Activated CD8-positive, alpha-beta T cell treated with anti-CD3 and anti-CD28 coated beads, Interleukin-2, amount 10 ng/mL, durations not matched to agents 7 days and 5 days (primary cell): ENCODE results near the gene OR7D2. TPM values are rescaled to one million over a fixed set of nuclear protein-coding genes. Genes with fewer than 3 reads are reported as not detected.
"Not testable (repeated sequence)": the region's sequence is repeated elsewhere in the genome, so short reads cannot be mapped to it uniquely, and the experiment has no call there.

Source experiments
- ATAC-seq: fragments of 150-1000 bp; cut with Tn5 transposase; one replicate; pipeline ENCODE4 v1.10.0; 2021; ENCODE audit warnings: moderate library complexity
- CTCF ChIA-PET: fragments of 350-600 bp; sonication (Branson Sonifier 250); formaldehyde crosslinking; loops from one replicate; lab custom pipeline; 2021; ENCODE audit warnings: antibody characterized with exemption; lab: Charles Lee
- POLR2A ChIA-PET: fragments of 350-600 bp; sonication (Branson Sonifier 250); formaldehyde crosslinking; loops from one replicate; lab custom pipeline; 2021; ENCODE audit warnings: antibody characterized with exemption; lab: Charles Lee
- DNase-seq: peaks from one replicate; pipeline ENCODE4 v3.0.0-alpha.2; 2020
- H3K27ac Mint-ChIP-seq: one replicate; pipeline ENCODE4 v1.8.0; 2021; ENCODE audit warnings: mild to moderate bottlenecking, mixed read lengths
- H3K27me3 Mint-ChIP-seq: one replicate; pipeline ENCODE4 v1.8.0; 2021; ENCODE audit warnings: low read depth, mixed read lengths
- H3K36me3 Mint-ChIP-seq: one replicate; pipeline ENCODE4 v1.8.0; 2021; ENCODE audit warnings: low read depth, mixed read lengths
- H3K4me1 Mint-ChIP-seq: one replicate; pipeline ENCODE4 v1.8.0; 2021; ENCODE audit warnings: low read depth, mixed read lengths
- H3K4me3 Mint-ChIP-seq: one replicate; pipeline ENCODE4 v1.8.0; 2021; ENCODE audit warnings: mild to moderate bottlenecking, mixed read lengths
- H3K9me3 Mint-ChIP-seq: one replicate; pipeline ENCODE4 v1.8.0; 2022; ENCODE audit warnings: mixed read lengths; ENCODE audit not compliant: insufficient read depth
- total RNA-seq, 2 experiments: library from RNA; stranded (reverse); gene quantifications; one replicate each; pipeline ENCODE4 v1.2.3, GENCODE V29; 2021

OR7D2 gene
- total RNA-seq, 2 experiments from 2014 or later: not detected

GRCh38 chr19:9156304-9156703 is 22.5 kb upstream of the OR7D2 start:
- Mint-ChIP-seq H3K27me3 (no peaks in the 10 kb centered on the region), H3K4me3 (no peak overlapping the region), H3K9me3 (peaks cover 12% of the 10 kb centered on the region), H3K4me1 (peaks cover under 1% of the 10 kb centered on the region), H3K27ac (peak overlapping the region; percentile 45), H3K36me3 (peaks cover 98% of the 10 kb centered on the region)
- POLR2A ChIA-PET: interaction anchor here (0.5 kb wide), 1 partner anchor 507 kb away, joined by 4 read pairs; no protein-coding TSS in a partner anchor
- DNase-seq: no peak
- CTCF ChIA-PET: no interaction called here
- ATAC-seq: no peak

DNA sequence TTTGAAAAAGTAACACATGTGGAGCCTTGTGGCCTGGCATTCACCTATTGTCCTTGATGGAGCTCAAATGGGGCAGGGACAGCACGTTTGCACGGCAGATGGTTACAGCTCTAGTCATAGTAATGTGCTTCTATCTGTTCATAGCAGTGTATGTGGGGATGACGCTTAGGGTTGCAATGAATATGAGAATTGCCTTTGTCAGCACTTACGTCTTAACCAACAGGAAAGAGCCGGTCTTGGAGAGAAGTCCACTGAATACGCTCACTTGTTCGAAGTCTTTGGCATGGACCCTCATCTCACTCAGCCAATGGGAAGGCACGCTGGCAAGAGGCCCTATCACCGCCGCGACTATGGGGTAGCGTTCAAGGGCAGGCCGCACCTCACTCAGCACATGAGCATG is 18.9 kb upstream of the OR7D2 start:
- H3K9me3 Mint-ChIP-seq: peaks cover 26% of the 10 kb centered on the region
- ChIA-PET CTCF (no interaction called here), POLR2A (no interaction called here)
- H3K27ac Mint-ChIP-seq: no peak overlapping the region
- no peaks in the 10 kb centered on the region for H3K27me3 Mint-ChIP-seq
- H3K36me3 Mint-ChIP-seq: peaks cover 96% of the 10 kb centered on the region
- no peak for ATAC-seq
- no peaks in the 10 kb centered on the region for H3K4me1 Mint-ChIP-seq
- H3K4me3 Mint-ChIP-seq: no peak overlapping the region
- no peak for DNase-seq

DNA sequence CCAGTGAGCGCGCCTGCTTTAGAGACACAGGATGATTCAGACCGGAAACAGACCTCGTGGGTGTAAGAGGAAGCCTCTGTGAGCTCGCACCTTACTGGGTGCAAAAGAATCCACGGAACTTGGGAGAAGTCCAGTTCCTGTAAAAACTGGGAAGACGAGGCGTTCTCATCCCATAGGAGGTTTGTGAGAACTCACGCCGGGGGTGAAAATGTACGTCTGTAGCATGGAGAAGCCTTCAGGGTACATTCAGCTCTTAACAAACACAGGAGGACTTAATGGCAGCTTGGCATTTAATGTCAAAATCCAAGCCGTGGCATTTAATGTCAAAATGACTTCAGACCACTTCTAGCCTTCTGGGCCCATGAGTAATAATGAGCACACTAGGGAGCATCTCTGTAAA is 17.4 kb upstream of the OR7D2 start:
- ChIA-PET POLR2A (no interaction called here), CTCF (no interaction called here)
- peaks cover 95% of the 10 kb centered on the region for H3K36me3 Mint-ChIP-seq
- H3K9me3 Mint-ChIP-seq: peaks cover 29% of the 10 kb centered on the region
- peak; percentile 6 for DNase-seq
- no peak overlapping the region for H3K4me3 Mint-ChIP-seq
- H3K4me1 Mint-ChIP-seq: no peaks in the 10 kb centered on the region
- no peaks in the 10 kb centered on the region for H3K27me3 Mint-ChIP-seq
- H3K27ac Mint-ChIP-seq: no peak overlapping the region
- ATAC-seq: no peak

GRCh38 chr19:9165261-9165660 is 13.5 kb upstream of the OR7D2 start:
- CTCF ChIA-PET: no interaction called here
- POLR2A ChIA-PET: no interaction called here
- no peaks in the 10 kb centered on the region for H3K4me1 Mint-ChIP-seq
- H3K4me3 Mint-ChIP-seq: no peak overlapping the region
- DNase-seq (no peak), ATAC-seq (no peak)
- H3K9me3 Mint-ChIP-seq: peaks cover 27% of the 10 kb centered on the region
- no peaks in the 10 kb centered on the region for H3K27me3 Mint-ChIP-seq
- H3K36me3 Mint-ChIP-seq: peaks cover 68% of the 10 kb centered on the region
- H3K27ac Mint-ChIP-seq: no peak overlapping the region

- no peaks in the 10 kb centered on the region for H3K27me3 Mint-ChIP-seq
- no peak overlapping the region for H3K27ac Mint-ChIP-seq
These were observed 11.9 kb upstream of the OR7D2 start for GRCh38 chr19:9166846-9167245.

GRCh38 chr19:9171393-9171991 is 7.3 kb upstream of the OR7D2 start:
- ATAC-seq: no peak
- H3K36me3 Mint-ChIP-seq: peaks cover 11% of the 10 kb centered on the region
- ChIA-PET POLR2A (no interaction called here), CTCF (no interaction called here)
- H3K27me3 Mint-ChIP-seq: no peaks in the 10 kb centered on the region
- H3K9me3 Mint-ChIP-seq: peaks cover 4% of the 10 kb centered on the region
- no peak overlapping the region for H3K4me3 Mint-ChIP-seq
- no peak for DNase-seq
- no peak overlapping the region for H3K27ac Mint-ChIP-seq
- H3K4me1 Mint-ChIP-seq: no peaks in the 10 kb centered on the region

More at GRCh38 chr19:9166846-9167245, 11.9 kb upstream of the OR7D2 start:
- Mint-ChIP-seq H3K4me3 (no peak overlapping the region), H3K9me3 (peaks cover 23% of the 10 kb centered on the region), H3K4me1 (no peaks in the 10 kb centered on the region), H3K36me3 (peaks cover 52% of the 10 kb centered on the region)
- ATAC-seq (no peak), DNase-seq (no peak)
- POLR2A ChIA-PET: no interaction called here
- CTCF ChIA-PET: no interaction called here

DNA sequence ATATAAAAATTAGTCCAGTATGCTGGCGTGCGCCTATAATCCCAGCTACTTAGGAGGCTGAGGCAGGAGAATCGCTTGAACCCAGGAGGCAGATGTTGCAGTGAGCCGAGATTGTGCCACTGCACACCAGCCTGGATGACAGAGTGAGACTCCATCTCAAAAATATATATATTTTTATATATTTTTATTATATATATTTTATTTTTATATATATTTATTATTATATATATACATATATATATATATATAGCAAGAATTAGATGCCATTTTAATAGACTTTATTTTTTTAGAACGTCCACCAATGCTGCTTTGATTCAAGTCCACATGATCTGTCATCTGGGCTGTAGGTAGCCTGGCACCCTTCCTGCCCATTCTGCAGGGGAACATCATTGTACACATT is 3.5 kb upstream of the OR7D2 start:
- ATAC-seq (no peak), DNase-seq (no peak)
- no peak overlapping the region for H3K4me3 Mint-ChIP-seq
- H3K27ac Mint-ChIP-seq: no peak overlapping the region
- H3K27me3 Mint-ChIP-seq: no peaks in the 10 kb centered on the region
- H3K36me3 Mint-ChIP-seq: no peaks in the 10 kb centered on the region
- POLR2A ChIA-PET: no interaction called here
- CTCF ChIA-PET: no interaction called here
- no peaks in the 10 kb centered on the region for H3K4me1 Mint-ChIP-seq
- H3K9me3 Mint-ChIP-seq: no peaks in the 10 kb centered on the region

DNA sequence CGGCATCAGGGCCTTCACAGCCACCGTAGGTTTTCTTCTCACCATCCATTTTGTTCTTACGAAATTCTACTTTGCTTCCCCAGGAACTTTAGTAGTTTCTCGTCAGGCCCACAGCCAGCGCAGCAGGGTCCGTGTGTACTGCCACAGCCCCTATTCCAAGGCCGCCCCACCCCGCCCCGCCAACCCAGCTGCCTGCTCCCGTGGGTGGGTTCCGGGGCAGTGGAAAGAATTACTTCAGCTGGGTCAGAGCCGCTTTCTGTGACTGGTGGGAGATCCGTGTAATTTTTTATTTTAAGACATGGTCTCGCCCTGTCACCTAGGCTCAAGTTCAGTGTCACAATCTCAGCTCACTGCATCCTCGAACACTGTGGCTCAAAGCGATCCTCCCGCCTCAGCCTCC is 4.2 kb downstream of the OR7D2 start:
- Mint-ChIP-seq H3K9me3 (no peaks in the 10 kb centered on the region), H3K27me3 (no peaks in the 10 kb centered on the region), H3K36me3 (no peaks in the 10 kb centered on the region), H3K4me3 (no peak overlapping the region), H3K4me1 (no peaks in the 10 kb centered on the region), H3K27ac (no peak overlapping the region)
- ChIA-PET POLR2A (no interaction called here), CTCF (no interaction called here)
- DNase-seq: no peak
- ATAC-seq: no peak

DNA sequence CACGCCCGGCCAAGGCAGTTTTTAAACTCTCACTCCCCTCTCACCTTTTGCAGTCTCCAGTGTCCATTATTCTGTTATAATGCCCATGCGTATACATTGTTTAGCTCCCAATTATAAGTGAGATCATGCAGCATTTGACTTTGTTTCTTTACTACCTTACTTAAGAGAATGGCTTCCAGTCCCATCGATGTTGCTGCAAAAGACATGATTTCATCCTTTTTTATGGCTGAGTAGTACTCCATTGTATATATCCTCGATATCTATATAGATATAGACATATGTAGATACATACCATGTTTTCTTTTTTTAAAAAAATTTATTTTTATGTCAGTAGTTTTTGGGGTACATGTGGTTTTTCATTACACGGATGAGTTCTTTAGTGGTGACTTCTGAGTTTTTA is 8.4 kb downstream of the OR7D2 start:
- Mint-ChIP-seq H3K27me3 (no peaks in the 10 kb centered on the region), H3K4me3 (no peak overlapping the region), H3K9me3 (peaks cover 10% of the 10 kb centered on the region), H3K27ac (no peak overlapping the region), H3K4me1 (no peaks in the 10 kb centered on the region), H3K36me3 (no peaks in the 10 kb centered on the region)
- DNase-seq (no peak), ATAC-seq (no peak)
- ChIA-PET POLR2A (no interaction called here), CTCF (no interaction called here)

GRCh38 chr19:9189535-9189934 is 10.8 kb downstream of the OR7D2 start:
- POLR2A ChIA-PET: no interaction called here
- H3K27ac Mint-ChIP-seq: no peak overlapping the region

GRCh38 chr19:9198044-9198443 is 19.3 kb downstream of the OR7D2 start:
- POLR2A ChIA-PET, H3K4me1 Mint-ChIP-seq, ATAC-seq, H3K4me3 Mint-ChIP-seq, DNase-seq, CTCF ChIA-PET, H3K9me3 Mint-ChIP-seq, H3K27me3 Mint-ChIP-seq, H3K36me3 Mint-ChIP-seq, H3K27ac Mint-ChIP-seq: not testable (repeated sequence)

More at GRCh38 chr19:9189535-9189934, 10.8 kb downstream of the OR7D2 start:
- DNase-seq: no peak
- Mint-ChIP-seq H3K9me3 (peaks cover 10% of the 10 kb centered on the region), H3K4me3 (no peak overlapping the region), H3K4me1 (no peaks in the 10 kb centered on the region), H3K27me3 (no peaks in the 10 kb centered on the region), H3K36me3 (no peaks in the 10 kb centered on the region)
- CTCF ChIA-PET: no interaction called here
- no peak for ATAC-seq

DNA sequence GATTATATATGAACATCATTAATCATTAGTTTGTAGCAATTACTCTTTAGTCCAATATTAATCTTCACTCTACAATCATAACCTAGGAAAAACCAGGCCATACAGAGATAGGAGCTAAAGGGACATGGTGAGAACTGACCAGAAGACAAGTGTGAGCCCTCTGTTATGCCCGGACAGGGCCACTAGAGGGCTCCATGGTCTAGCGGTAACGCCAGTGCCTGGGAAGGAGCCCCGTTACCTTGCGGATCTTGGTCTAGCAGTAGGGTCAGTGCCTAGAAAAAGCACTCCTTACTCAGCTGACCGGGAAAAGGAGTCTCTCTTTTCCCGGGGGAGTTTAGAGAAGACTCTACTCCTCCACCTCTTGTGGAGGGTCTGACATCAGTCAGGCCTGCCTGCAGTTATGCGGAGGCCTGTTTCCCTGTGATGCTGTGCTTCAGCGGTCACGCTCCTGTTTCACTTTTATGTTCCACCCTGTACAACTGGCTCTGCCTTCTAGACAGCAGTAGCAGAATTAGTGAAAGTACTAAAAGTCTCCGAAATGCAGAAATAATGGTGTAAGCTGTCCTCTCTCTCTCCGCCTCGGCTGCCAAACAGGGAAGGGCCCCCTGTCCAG is 26.8 kb downstream of the OR7D2 start:
- H3K4me3 Mint-ChIP-seq: peak overlapping the region; percentile 23
- no peak overlapping the region for H3K27ac Mint-ChIP-seq
- ChIA-PET CTCF (interaction anchor here (0.8 to 1.8 kb wide), 8 partner anchors 11 to 652 kb away, joined by 3 to 12 read pairs (median 4); partner anchors contain the start of genes ZNF266 and ZNF317), POLR2A (no interaction called here)
- no peaks in the 10 kb centered on the region for H3K36me3 Mint-ChIP-seq
- H3K4me1 Mint-ChIP-seq: peaks cover 5% of the 10 kb centered on the region
- no peaks in the 10 kb centered on the region for H3K27me3 Mint-ChIP-seq
- ATAC-seq: peak; percentile 64
- DNase-seq: peak; percentile 74
- H3K9me3 Mint-ChIP-seq: no peaks in the 10 kb centered on the region
